Osteocyte (in vitro differentiated cells): ENCODE results near the gene RIGI. TPM values are rescaled to one million over a fixed set of nuclear protein-coding genes. Genes with fewer than 3 reads are reported as not detected.

ENCODE experiments used
- DNase-seq: peaks from one replicate; pipeline ENCODE4 v3.0.0; 2021; ENCODE audit warnings: mixed read lengths; ENCODE audit not compliant: unreplicated experiment; ENCODE audit errors: extremely low spot score
- H3K27ac Mint-ChIP-seq: one replicate; pipeline ENCODE4 v1.8.0; 2021; ENCODE audit warnings: mild to moderate bottlenecking, mixed read lengths; ENCODE audit not compliant: unreplicated experiment
- H3K27me3 Mint-ChIP-seq: one replicate; pipeline ENCODE4 v1.8.0; 2021; ENCODE audit warnings: mixed read lengths; ENCODE audit not compliant: unreplicated experiment
- H3K36me3 Mint-ChIP-seq: one replicate; pipeline ENCODE4 v1.8.0; 2021; ENCODE audit warnings: mixed read lengths; ENCODE audit not compliant: unreplicated experiment
- H3K4me1 Mint-ChIP-seq: one replicate; pipeline ENCODE4 v1.8.0; 2021; ENCODE audit warnings: mixed read lengths; ENCODE audit not compliant: unreplicated experiment
- H3K4me3 Mint-ChIP-seq: one replicate; pipeline ENCODE4 v1.8.0; 2021; ENCODE audit warnings: mild to moderate bottlenecking, moderate library complexity, mixed read lengths; ENCODE audit not compliant: unreplicated experiment
- H3K9me3 Mint-ChIP-seq: one replicate; pipeline ENCODE4 v1.8.0; 2021; ENCODE audit warnings: mixed read lengths; ENCODE audit not compliant: unreplicated experiment
- CTCF ChIP-seq: fragments of 200-600 bp; sonication (generic); IDR thresholded peaks from 2 replicates; pipeline ENCODE4 v1.5.0; 2021; ENCODE audit warnings: antibody characterized with exemption, mild to moderate bottlenecking, moderate library complexity
- total RNA-seq: library from RNA; stranded (reverse); gene quantifications from 2 replicates; pipeline ENCODE4 v1.2.1, GENCODE V29; 2021

RIGI gene
- total RNA-seq, 1 donor from 2014 or later: 8.7 TPM

DNA sequence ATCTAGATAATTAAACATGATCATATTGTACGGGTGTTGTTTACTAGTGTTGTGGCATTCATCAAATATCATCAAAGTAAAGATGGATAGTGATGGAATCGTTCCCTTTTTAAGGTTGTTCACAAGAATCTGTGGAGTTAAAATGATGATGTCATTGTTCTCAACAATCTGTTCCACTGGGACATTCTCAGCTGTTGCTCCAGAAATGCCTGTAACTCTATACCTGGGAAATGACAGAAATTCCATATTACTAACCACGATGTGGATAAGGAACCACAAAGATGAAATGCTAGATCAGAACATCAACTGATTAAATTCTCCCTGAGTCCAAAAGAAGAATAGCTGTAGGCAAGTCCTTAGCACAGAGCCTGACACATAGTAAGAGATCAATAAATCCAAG, 38.0 kb downstream of the RIGI start:
- Mint-ChIP-seq H3K36me3 (peaks cover 52% of the 10 kb centered on the region), H3K27me3 (no peaks in the 10 kb centered on the region), H3K4me1 (peaks cover 3% of the 10 kb centered on the region), H3K27ac (no peak overlapping the region), H3K9me3 (no peaks in the 10 kb centered on the region), H3K4me3 (no peak overlapping the region)
- TF ChIP-seq CTCF: no peak
- no peak for DNase-seq

DNA sequence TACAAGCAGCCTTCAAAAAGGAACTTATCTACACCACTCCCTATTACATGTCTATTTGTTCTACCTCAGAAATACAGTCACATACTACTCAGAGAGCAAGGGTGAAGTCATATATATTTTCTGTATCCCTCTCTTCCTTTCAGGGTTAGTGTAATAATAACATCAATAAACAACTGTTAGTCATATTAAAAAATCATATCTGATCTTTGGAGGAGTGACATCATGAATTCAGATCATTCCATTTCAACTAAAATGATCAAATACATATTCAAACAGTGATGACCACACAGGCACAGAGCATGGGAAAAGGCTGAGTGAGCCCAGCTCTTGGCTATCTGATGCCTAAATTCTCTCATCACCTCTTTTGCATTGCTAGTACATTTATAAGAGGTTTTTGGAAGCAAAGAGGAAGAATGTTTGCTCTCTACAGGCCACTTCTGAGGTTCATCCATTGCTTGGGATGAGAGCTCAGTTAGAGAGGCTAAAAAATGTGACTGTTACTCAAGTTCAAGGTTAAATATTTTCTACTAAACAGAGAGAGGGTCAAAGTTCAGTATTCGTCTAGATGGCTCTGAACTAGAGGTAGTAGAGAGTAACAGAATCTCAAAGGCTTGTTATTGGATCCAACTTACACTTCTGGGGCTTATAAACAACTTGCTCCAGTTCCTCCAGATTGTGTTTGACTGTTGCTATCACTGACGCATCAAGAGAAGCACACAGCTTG, 39.0 kb downstream of the RIGI start:
- Mint-ChIP-seq H3K9me3 (no peaks in the 10 kb centered on the region), H3K4me1 (peaks cover 3% of the 10 kb centered on the region), H3K27ac (no peak overlapping the region), H3K36me3 (peaks cover 56% of the 10 kb centered on the region), H3K27me3 (no peaks in the 10 kb centered on the region), H3K4me3 (no peak overlapping the region)
- DNase-seq: no peak
- TF ChIP-seq CTCF: no peak

DNA sequence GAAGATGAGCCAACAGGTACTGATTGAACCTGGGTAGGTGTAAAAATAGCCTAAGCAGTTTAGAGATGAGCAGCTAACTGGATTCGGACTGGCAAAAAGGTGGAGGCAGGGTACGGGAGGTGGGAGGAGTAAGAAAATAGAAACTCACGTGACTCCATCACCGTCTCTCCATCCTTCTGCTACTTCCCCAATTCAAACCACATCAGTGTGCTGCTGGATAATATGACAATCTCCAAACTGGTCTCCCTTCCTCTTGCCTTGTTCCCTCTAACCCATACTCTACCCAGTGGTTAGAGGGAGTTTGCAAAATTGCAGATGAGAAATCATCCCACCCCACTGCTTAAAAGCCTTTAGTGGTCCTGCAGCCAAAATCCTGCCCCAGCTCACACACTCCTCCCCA, 42.7 kb downstream of the RIGI start:
- TF ChIP-seq CTCF: no peak
- DNase-seq: no peak
- no peak overlapping the region for H3K4me3 Mint-ChIP-seq
- H3K36me3 Mint-ChIP-seq: peaks cover 57% of the 10 kb centered on the region
- H3K9me3 Mint-ChIP-seq: no peaks in the 10 kb centered on the region
- H3K27ac Mint-ChIP-seq: no peak overlapping the region
- no peaks in the 10 kb centered on the region for H3K27me3 Mint-ChIP-seq
- H3K4me1 Mint-ChIP-seq: peaks cover 3% of the 10 kb centered on the region

Other genes with a start within 250 kb of the RIGI start
- 41.0 and 42.0 TPM in 2 replicates for gene ACO1, start 141.6 kb downstream of the RIGI start, total RNA-seq
- gene SMIM27, start 26.1 kb upstream of the RIGI start, total RNA-seq: 13.4 and 14.6 TPM in 2 replicates
- 17.8 and 18.4 TPM in 2 replicates for gene TOPORS, start 26.4 kb upstream of the RIGI start, total RNA-seq
- gene NDUFB6, start 47.0 kb upstream of the RIGI start, total RNA-seq: 47.6 and 49.8 TPM in 2 replicates
- gene TAF1L, start 109.5 kb upstream of the RIGI start, total RNA-seq: not detected in 2 replicates